HG03095 (cell line): Measurements from ENCODE around the gene SAP130.

ENCODE experiments used
- ATAC-seq: cut with Tn5 transposase; IDR thresholded peaks from one replicate; pipeline ENCODE4 v1.9.1; 2021; ENCODE audit warnings: moderate library complexity; ENCODE audit not compliant: unreplicated experiment

The SAP130 gene

GRCh38 chr2:128026448-128027277, 1.2 kb downstream of the SAP130 start:
- no peak for ATAC-seq

GRCh38 chr2:128024816-128025215, 3.0 kb downstream of the SAP130 start:
- ATAC-seq: no peak

GRCh38 chr2:128017561-128017960, 10.3 kb downstream of the SAP130 start:
- ATAC-seq: no peak

- no peak for ATAC-seq
Measured at GRCh38 chr2:128016620-128017019, 11.2 kb downstream of the SAP130 start.

- no peak for ATAC-seq
Measured at GRCh38 chr2:128012698-128013097, 15.2 kb downstream of the SAP130 start.

- ATAC-seq: no peak
Measured at GRCh38 chr2:128008074-128008672, 19.7 kb downstream of the SAP130 start.

GRCh38 chr2:128004509-128004908, 23.4 kb downstream of the SAP130 start:
- no peak for ATAC-seq

- no peak for ATAC-seq
Measured at GRCh38 chr2:128003463-128003862, 24.4 kb downstream of the SAP130 start.

- no peak for ATAC-seq
Measured at GRCh38 chr2:127996160-127996559, 31.7 kb downstream of the SAP130 start.

GRCh38 chr2:127995725-127996124, 32.1 kb downstream of the SAP130 start:
- no peak for ATAC-seq

GRCh38 chr2:127993659-127994058, 34.2 kb downstream of the SAP130 start:
- no peak for ATAC-seq

GRCh38 chr2:127991742-127992141, 36.1 kb downstream of the SAP130 start:
- no peak for ATAC-seq

GRCh38 chr2:127986548-127987079, 41.2 kb downstream of the SAP130 start:
- no peak for ATAC-seq

GRCh38 chr2:127985735-127986134, 42.1 kb downstream of the SAP130 start:
- no peak for ATAC-seq

GRCh38 chr2:127985026-127985734, 42.7 kb downstream of the SAP130 start:
- ATAC-seq: no peak

GRCh38 chr2:127984551-127984950, 43.3 kb downstream of the SAP130 start:
- no peak for ATAC-seq

- no peak for ATAC-seq
Measured at GRCh38 chr2:127969446-127969845, 58.4 kb downstream of the SAP130 start.

GRCh38 chr2:127968610-127969339, 59.1 kb downstream of the SAP130 start:
- ATAC-seq: no peak

- ATAC-seq: no peak
Measured at GRCh38 chr2:127961729-127962128, 66.1 kb downstream of the SAP130 start.

- no peak for ATAC-seq
Measured at GRCh38 chr2:127957240-127957639, 70.6 kb downstream of the SAP130 start.

GRCh38 chr2:127954857-127955256, 73.0 kb downstream of the SAP130 start:
- ATAC-seq: no peak
